IMR-90 (cell line): ENCODE data around the gene RGS17. TPM values are rescaled to one million over a fixed set of nuclear protein-coding genes. Genes with fewer than 3 reads are reported as not detected.

ENCODE experiments used
- ATAC-seq: fragments of 200-7000 bp; cut with Tn5 transposase; 2 replicates; pipeline ENCODE4 v1.9.1; 2020; ENCODE audit warnings: low read depth, mild to moderate bottlenecking, moderate library complexity
- BruUV-seq: library from RNA; stranded (reverse); fragments of 400-500 nt; replicated peaks from 2 replicates; lab custom pipeline; 2021; lab: Mats Ljungman, UMichigan
- CTCF ChIA-PET: fragments of 300-600 bp; formaldehyde crosslinking; extraction: SDS; loops from one replicate; lab custom pipeline; 2021; ENCODE audit warnings: antibody characterized with exemption; lab: Yijun Ruan, JAX
- POLR2A ChIA-PET: fragments of 300-600 bp; sonication (Branson Sonifier 250); formaldehyde crosslinking; loops from one replicate; lab custom pipeline; 2022; ENCODE audit warnings: antibody characterized with exemption; ENCODE audit not compliant: unreplicated experiment; lab: Charles Lee
- DNase-seq: peaks from one replicate; pipeline ENCODE4 v3.0.0; 2013
- H2AFZ ChIP-seq: replicated peaks from 2 replicates; pipeline ENCODE3; 2013; ENCODE audit warnings: low read length, mild to moderate bottlenecking; ENCODE audit not compliant: poor library complexity
- H2AK5ac ChIP-seq: 2 replicates; pipeline ENCODE4 v1.6.1; 2013; ENCODE audit warnings: low read depth, low read length, inconsistent platforms
- H2AK9ac ChIP-seq: replicated peaks from 2 replicates; pipeline ENCODE3; 2013; ENCODE audit warnings: mild to moderate bottlenecking, low read depth, low read length, moderate library complexity; ENCODE audit not compliant: poor library complexity
- H2BK120ac ChIP-seq: 2 replicates; pipeline ENCODE4 v1.6.1; 2013; ENCODE audit warnings: low read depth, low read length, inconsistent platforms
- H2BK15ac ChIP-seq: 3 replicates; pipeline ENCODE4 v1.6.1; 2013; ENCODE audit warnings: low read depth, low read length, inconsistent platforms
- H2BK20ac ChIP-seq: 2 replicates; pipeline ENCODE4 v1.6.1; 2013; ENCODE audit warnings: low read depth, mild to moderate bottlenecking, inconsistent platforms, low read length, moderate library complexity
- H2BK5ac ChIP-seq: 2 replicates; pipeline ENCODE4 v1.6.1; 2013; ENCODE audit warnings: mild to moderate bottlenecking, low read depth, low read length, inconsistent platforms; ENCODE audit not compliant: poor library complexity, severe bottlenecking
- H3K14ac ChIP-seq: replicated peaks from 2 replicates; pipeline ENCODE4 v1.6.1; 2013; ENCODE audit warnings: low read depth, low read length, inconsistent platforms
- H3K18ac ChIP-seq: 2 replicates; pipeline ENCODE4 v1.6.1; 2013; ENCODE audit warnings: low read depth, low read length, control low read depth
- H3K23ac ChIP-seq: 2 replicates; pipeline ENCODE4 v1.6.1; 2013; ENCODE audit warnings: low read depth, low read length, inconsistent platforms
- H3K27ac ChIP-seq: 2 replicates; pipeline ENCODE4 v1.5.1; 2013; ENCODE audit warnings: mild to moderate bottlenecking, control low read depth, low read length; ENCODE audit not compliant: insufficient read depth
- H3K27me3 ChIP-seq: 2 replicates; pipeline ENCODE4 v1.6.1; 2013; ENCODE audit warnings: low read length; ENCODE audit not compliant: control insufficient read depth, insufficient read depth
- H3K36me3 ChIP-seq: 2 replicates; pipeline ENCODE4 v1.6.1; 2013; ENCODE audit warnings: low read length, mixed read lengths; ENCODE audit not compliant: control insufficient read depth, insufficient read depth
- H3K4ac ChIP-seq: 2 replicates; pipeline ENCODE4 v1.6.1; 2013; ENCODE audit warnings: low read depth, low read length, inconsistent platforms
- H3K4me1 ChIP-seq: 2 replicates; pipeline ENCODE4 v1.6.1; 2013; ENCODE audit warnings: low read length, mixed read lengths; ENCODE audit not compliant: control insufficient read depth, insufficient read depth
- H3K4me2 ChIP-seq: 2 replicates; pipeline ENCODE4 v1.6.1; 2013; ENCODE audit warnings: low read depth, mild to moderate bottlenecking, control low read depth, low read length, moderate library complexity
- H3K4me3 ChIP-seq: 2 replicates; pipeline ENCODE4 v1.5.1; 2013; ENCODE audit warnings: low read depth, mild to moderate bottlenecking, control low read depth, low read length, moderate library complexity; ENCODE audit not compliant: insufficient read depth
- H3K56ac ChIP-seq: 2 replicates; pipeline ENCODE4 v1.6.1; 2013; ENCODE audit warnings: low read length, inconsistent platforms; ENCODE audit not compliant: insufficient read depth; ENCODE audit errors: extremely low read depth
- H3K79me1 ChIP-seq, 2 experiments: 2 replicates each; pipeline ENCODE4 v1.6.1; 2013; ENCODE audit warnings: low read length in 2 of 2, inconsistent platforms in 1 of 2, low read depth in 1 of 2
- H3K9ac ChIP-seq: 2 replicates; pipeline ENCODE4 v1.6.1; 2013; ENCODE audit warnings: low read depth, low read length, control low read depth
- H3K9me1 ChIP-seq: 2 replicates; pipeline ENCODE4 v1.6.1; 2013; ENCODE audit warnings: low read length, inconsistent platforms; ENCODE audit not compliant: insufficient read depth
- H3K9me3 ChIP-seq: 2 replicates; pipeline ENCODE4 v1.6.1; 2013; ENCODE audit warnings: low read length; ENCODE audit not compliant: control insufficient read depth, insufficient read depth
- H4K20me1 ChIP-seq: 2 replicates; pipeline ENCODE4 v1.6.1; 2013; ENCODE audit warnings: low read length, inconsistent platforms; ENCODE audit not compliant: insufficient read depth
- H4K5ac ChIP-seq: 2 replicates; pipeline ENCODE4 v1.6.1; 2013; ENCODE audit warnings: mild to moderate bottlenecking, low read depth, low read length, control low read depth
- H4K8ac ChIP-seq, 2 experiments: 2 replicates each; pipeline ENCODE4 v1.6.1; 2013; ENCODE audit warnings: low read depth in 2 of 2, low read length in 2 of 2, control low read depth in 1 of 2, inconsistent platforms in 1 of 2
- H4K91ac ChIP-seq: 2 replicates; pipeline ENCODE4 v1.6.1; 2013; ENCODE audit warnings: low read depth, low read length, inconsistent platforms; ENCODE audit not compliant: insufficient read depth
- CEBPB ChIP-seq: IDR thresholded peaks from 2 replicates; pipeline ENCODE4 v1.6.1; 2012; ENCODE audit warnings: low read depth, low read length, improper control_type of control experiment
- CHD1 ChIP-seq: IDR thresholded peaks from 2 replicates; pipeline ENCODE4 v1.6.1; 2012; ENCODE audit warnings: low read depth, low read length, improper control_type of control experiment
- FOS ChIP-seq: fragments of 150-350 bp; IDR thresholded peaks from 2 replicates; pipeline ENCODE4 v1.6.1; 2016; ENCODE audit warnings: low read depth, low read length
- MAFK ChIP-seq: IDR thresholded peaks from 2 replicates; pipeline ENCODE4 v1.6.1; 2012; ENCODE audit warnings: low read depth, low read length, improper control_type of control experiment
- MAZ ChIP-seq: IDR thresholded peaks from 2 replicates; pipeline ENCODE4 v1.6.1; 2012; ENCODE audit warnings: low read depth, mild to moderate bottlenecking, low read length, improper control_type of control experiment, moderate library complexity, borderline replicate concordance
- MXI1 ChIP-seq: IDR thresholded peaks from 2 replicates; pipeline ENCODE4 v1.6.1; 2012; ENCODE audit warnings: low read depth, mild to moderate bottlenecking, low read length, moderate library complexity, borderline replicate concordance
- NFE2L2 ChIP-seq: fragments of 150-350 bp; IDR thresholded peaks from 2 replicates; pipeline ENCODE4 v1.6.1; 2016; ENCODE audit warnings: low read depth, mild to moderate bottlenecking, low read length
- POLR2A ChIP-seq: IDR thresholded peaks from 2 replicates; pipeline ENCODE4 v1.6.1; 2012; ENCODE audit warnings: mild to moderate bottlenecking, low read depth, low read length
- RAD21 ChIP-seq: IDR thresholded peaks from 2 replicates; pipeline ENCODE4 v1.6.1; 2012; ENCODE audit warnings: low read length, improper control_type of control experiment
- RCOR1 ChIP-seq: IDR thresholded peaks from 2 replicates; pipeline ENCODE4 v1.6.1; 2012; ENCODE audit warnings: mild to moderate bottlenecking, low read length, improper control_type of control experiment; ENCODE audit not compliant: insufficient replicate concordance
- RFX5 ChIP-seq: IDR thresholded peaks from 2 replicates; pipeline ENCODE4 v1.8.0; 2012; ENCODE audit warnings: low read depth, mild to moderate bottlenecking, low read length, moderate library complexity
- SMC3 ChIP-seq: fragments of 150-350 bp; IDR thresholded peaks from 2 replicates; pipeline ENCODE4 v1.6.1; 2016; ENCODE audit warnings: low read depth, mild to moderate bottlenecking, antibody characterized with exemption, low read length, moderate library complexity
- WGBS, 2 experiments: methylation state at CpG; one replicate each; pipeline versions ENCODE4 v1.1.5 to v1.1.7; 2013; ENCODE audit warnings: missing lambda C conversion rate in 2 of 2; ENCODE audit not compliant: insufficient read length in 1 of 2; ENCODE audit errors: extremely low coverage in 2 of 2; 5-methylcytosine and 5-hydroxymethylcytosine counted together
- dilution Hi-C: fragments of 300-500 bp; cut with HindIII; formaldehyde crosslinking; loops from one replicate; pipeline ENCODE4 v1.14.3; 2018; ENCODE audit warnings: low sequenced_read_pairs; ENCODE audit not compliant: unreplicated experiment
- in situ Hi-C: fragments of 300-500 bp; cut with MboI; formaldehyde crosslinking; loops from 3 replicates; pipeline ENCODE4 v1.14.3; 2019; ENCODE audit warnings: low sequenced_read_pairs, inconsistent platforms, mixed read lengths
- intact Hi-C: fragments of 100-400 bp; cut with micrococcal nuclease; formaldehyde crosslinking; loops from 2 replicates; pipeline ENCODE4 v1.10.0; 2022
- polyA plus RNA-seq, 3 experiments: library from polyadenylated mRNA; depleted of rRNA; stranded (reverse); fragments of >200 nt; gene quantifications; 2 replicates each; pipeline ENCODE4 v1.2.3, GENCODE V29; 2012; ENCODE audit warnings: low replicate concordance in 1 of 3
- total RNA-seq: library from RNA; depleted of rRNA; stranded (reverse); fragments of >200 nt; gene quantifications from 2 replicates; pipeline ENCODE4 v1.2.3, GENCODE V29; 2012
- TF ChIP-seq, protein P1 (sequence below): conservative IDR thresholded peaks from 2 replicates; pipeline ENCODE4 v1.5.1; 2012; ENCODE audit warnings: mild to moderate bottlenecking, low read depth, low read length, improper control_type of control experiment
- TF ChIP-seq, protein P2 (sequence below): fragments of 150-350 bp; IDR thresholded peaks from 2 replicates; pipeline ENCODE4 v1.6.1; 2017; ENCODE audit warnings: mild to moderate bottlenecking, antibody characterized with exemption, low read length, low read depth

Gene RGS17
- total and polyA plus RNA-seq, 2 of the 4 experiments (the other 2 are of a cell fraction), result 0.75 to 1.4 TPM

DNA sequence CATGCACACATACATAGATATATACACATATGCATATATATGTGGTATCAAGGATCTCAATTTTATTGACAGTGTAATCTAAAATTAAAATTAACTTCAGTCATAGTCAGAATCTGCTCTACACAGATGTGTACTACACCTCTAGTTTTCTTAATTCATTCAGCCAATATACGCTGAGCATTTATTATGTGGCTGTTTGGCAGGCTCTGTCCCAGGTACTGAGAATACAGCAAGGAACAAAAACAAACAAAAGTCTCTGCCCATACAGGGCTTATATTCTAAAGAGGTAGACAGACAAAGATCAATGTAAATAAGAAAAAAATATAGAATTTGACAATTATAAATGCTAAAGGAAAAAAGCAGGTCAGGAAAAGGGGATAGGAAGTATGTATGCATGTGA lies 7.8 kb upstream of the RGS17 start:
- H3K27ac ChIP-seq, result no peak overlapping the region
- H3K79me1 ChIP-seq, result no peaks in the 10 kb centered on the region
- ChIA-PET POLR2A (no interaction called here), CTCF (interaction anchor here (0.7 kb wide), 1 partner anchor 15 kb away, joined by 3 read pairs; no protein-coding TSS in a partner anchor)
- no peak overlapping the region for H4K91ac ChIP-seq
- no peak overlapping the region for H3K14ac ChIP-seq
- no peak overlapping the region for H2BK20ac ChIP-seq
- no peak overlapping the region for H2BK5ac ChIP-seq
- H2BK15ac ChIP-seq, result no peak overlapping the region
- no TSS peak for BruUV-seq
- no peaks in the 10 kb centered on the region for H3K9me1 ChIP-seq
- H3K4me3 ChIP-seq, result no peak overlapping the region
- no peaks in the 10 kb centered on the region for H3K9me3 ChIP-seq
- H3K36me3 ChIP-seq, result no peaks in the 10 kb centered on the region
- no peak overlapping the region for H3K56ac ChIP-seq
- intact Hi-C loops, result no loop called here
- no peak overlapping the region for H3K18ac ChIP-seq
- no peak overlapping the region for H3K23ac ChIP-seq
- no peaks in the 10 kb centered on the region for H3K27me3 ChIP-seq
- no CpG with 5 or more reads among the region's 1 CpG for WGBS, 2 experiments
- no peak overlapping the region for H4K5ac ChIP-seq
- H2AK5ac ChIP-seq, result no peak overlapping the region
- no peak overlapping the region for H2AK9ac ChIP-seq
- in situ Hi-C loops, result no loop called here
- H2BK120ac ChIP-seq, result no peak overlapping the region
- no peaks in the 10 kb centered on the region for H3K4me1 ChIP-seq
- no peaks in the 10 kb centered on the region for H4K20me1 ChIP-seq
- TF ChIP-seq FOS, result no peak
- TF ChIP-seq CHD1, result no peak
- TF ChIP-seq SMC3, result no peak
- TF ChIP-seq, protein P1, sequence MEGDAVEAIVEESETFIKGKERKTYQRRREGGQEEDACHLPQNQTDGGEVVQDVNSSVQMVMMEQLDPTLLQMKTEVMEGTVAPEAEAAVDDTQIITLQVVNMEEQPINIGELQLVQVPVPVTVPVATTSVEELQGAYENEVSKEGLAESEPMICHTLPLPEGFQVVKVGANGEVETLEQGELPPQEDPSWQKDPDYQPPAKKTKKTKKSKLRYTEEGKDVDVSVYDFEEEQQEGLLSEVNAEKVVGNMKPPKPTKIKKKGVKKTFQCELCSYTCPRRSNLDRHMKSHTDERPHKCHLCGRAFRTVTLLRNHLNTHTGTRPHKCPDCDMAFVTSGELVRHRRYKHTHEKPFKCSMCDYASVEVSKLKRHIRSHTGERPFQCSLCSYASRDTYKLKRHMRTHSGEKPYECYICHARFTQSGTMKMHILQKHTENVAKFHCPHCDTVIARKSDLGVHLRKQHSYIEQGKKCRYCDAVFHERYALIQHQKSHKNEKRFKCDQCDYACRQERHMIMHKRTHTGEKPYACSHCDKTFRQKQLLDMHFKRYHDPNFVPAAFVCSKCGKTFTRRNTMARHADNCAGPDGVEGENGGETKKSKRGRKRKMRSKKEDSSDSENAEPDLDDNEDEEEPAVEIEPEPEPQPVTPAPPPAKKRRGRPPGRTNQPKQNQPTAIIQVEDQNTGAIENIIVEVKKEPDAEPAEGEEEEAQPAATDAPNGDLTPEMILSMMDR, result no peak
- no peak for TF ChIP-seq NFE2L2
- no peak for TF ChIP-seq CEBPB
- TF ChIP-seq MAZ, result no peak
- TF ChIP-seq MAFK, result no peak
- no peak for TF ChIP-seq RFX5
- TF ChIP-seq, protein P2, sequence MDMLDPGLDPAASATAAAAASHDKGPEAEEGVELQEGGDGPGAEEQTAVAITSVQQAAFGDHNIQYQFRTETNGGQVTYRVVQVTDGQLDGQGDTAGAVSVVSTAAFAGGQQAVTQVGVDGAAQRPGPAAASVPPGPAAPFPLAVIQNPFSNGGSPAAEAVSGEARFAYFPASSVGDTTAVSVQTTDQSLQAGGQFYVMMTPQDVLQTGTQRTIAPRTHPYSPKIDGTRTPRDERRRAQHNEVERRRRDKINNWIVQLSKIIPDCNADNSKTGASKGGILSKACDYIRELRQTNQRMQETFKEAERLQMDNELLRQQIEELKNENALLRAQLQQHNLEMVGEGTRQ, result no peak
- TF ChIP-seq MXI1, result no peak
- TF ChIP-seq RCOR1, result no peak
- no peak for TF ChIP-seq RAD21
- TF ChIP-seq POLR2A, result no peak
- no peak overlapping the region for H3K9ac ChIP-seq
- H3K4me2 ChIP-seq, result no peak overlapping the region
- H3K4ac ChIP-seq, result no peak overlapping the region
- DNase-seq, result no peak
- dilution Hi-C loops, result no loop called here
- H2AFZ ChIP-seq, result no peak overlapping the region
- ATAC-seq, result no peak
- no peak overlapping the region for H4K8ac ChIP-seq
